ENCODE data around the gene ITPR2.
"Not testable (repeated sequence)": the region's sequence is repeated elsewhere in the genome, so short reads cannot be mapped to it uniquely, and the experiment has no call there.

Gene ITPR2

GRCh38 chr12:26323673-26324072, 509.3 kb downstream of the ITPR2 start:
- no peaks in the 10 kb centered on the region for H3K27me3 ChIP-seq
- no peaks in the 10 kb centered on the region for H3K9me3 ChIP-seq
- DNase-seq, result no peak
- H3K27ac ChIP-seq, result no peak overlapping the region
- no peak overlapping the region for H3K4me3 ChIP-seq
- H3K4me1 ChIP-seq, result peaks cover 0 to 3% (median under 1%) of the 10 kb centered on the region in 4 donors
- TF ChIP-seq CTCF (IDR thresholded peaks at IDR 0.05), result no peak
- intact Hi-C loops (cut with DNase I; ENCODE audit: low total_unique reads), result no loop called here
- H3K36me3 ChIP-seq, result no peaks in the 10 kb centered on the region

GRCh38 chr12:26319511-26319910, 513.5 kb downstream of the ITPR2 start:
- no peaks in the 10 kb centered on the region for H3K9me3 ChIP-seq
- H3K4me3 ChIP-seq, result no peak overlapping the region
- intact Hi-C loops (cut with DNase I; ENCODE audit: low total_unique reads), result no loop called here
- TF ChIP-seq CTCF (IDR thresholded peaks at IDR 0.05), result no peak
- no peak overlapping the region for H3K27ac ChIP-seq
- H3K27me3 ChIP-seq, result no peaks in the 10 kb centered on the region
- H3K36me3 ChIP-seq, result no peaks in the 10 kb centered on the region
- H3K4me1 ChIP-seq, result peaks cover 0 to 7% (median 3%) of the 10 kb centered on the region in 4 donors
- peak; percentile 46 to 77 for DNase-seq

GRCh38 chr12:26318661-26319068, 514.3 kb downstream of the ITPR2 start:
- DNase-seq, result peak in 1 of 2 donors; percentile 38

GRCh38 chr12:26317942-26318575, 514.9 kb downstream of the ITPR2 start:
- no peak for TF ChIP-seq CTCF (IDR thresholded peaks at IDR 0.05)
- Histone ChIP-seq H3K27ac (no peak overlapping the region), H3K9me3 (no peaks in the 10 kb centered on the region), H3K4me3 (no peak overlapping the region), H3K36me3 (no peaks in the 10 kb centered on the region), H3K4me1 (peaks cover 0 to 7% (median 3%) of the 10 kb centered on the region in 4 donors), H3K27me3 (no peaks in the 10 kb centered on the region)
- DNase-seq, result no peak
- intact Hi-C loops (cut with DNase I; ENCODE audit: low total_unique reads), result no loop called here

More at GRCh38 chr12:26318661-26319068, 514.3 kb downstream of the ITPR2 start:
- Histone ChIP-seq H3K4me3 (no peak overlapping the region), H3K36me3 (no peaks in the 10 kb centered on the region), H3K9me3 (no peaks in the 10 kb centered on the region), H3K4me1 (peaks cover 0 to 7% (median 3%) of the 10 kb centered on the region in 4 donors), H3K27me3 (no peaks in the 10 kb centered on the region), H3K27ac (no peak overlapping the region)
- intact Hi-C loops (cut with DNase I; ENCODE audit: low total_unique reads), result no loop called here
- no peak for TF ChIP-seq CTCF (IDR thresholded peaks at IDR 0.05)

- H3K27ac ChIP-seq; intact Hi-C loops (cut with DNase I; ENCODE audit: low total_unique reads); H3K27me3 ChIP-seq; H3K4me3 ChIP-seq; H3K4me1 ChIP-seq; DNase-seq; H3K9me3 ChIP-seq; H3K36me3 ChIP-seq: not testable (repeated sequence)
These were observed 518.9 kb downstream of the ITPR2 start for GRCh38 chr12:26314103-26314502.

- H3K9me3 ChIP-seq; DNase-seq; H3K27me3 ChIP-seq; H3K4me3 ChIP-seq; intact Hi-C loops (cut with DNase I; ENCODE audit: low total_unique reads); H3K36me3 ChIP-seq; H3K4me1 ChIP-seq; H3K27ac ChIP-seq: not testable (repeated sequence)
These were observed 522.5 kb downstream of the ITPR2 start for GRCh38 chr12:26310489-26310888.

GRCh38 chr12:26309634-26310033, 523.4 kb downstream of the ITPR2 start:
- no peaks in the 10 kb centered on the region for H3K27me3 ChIP-seq
- no peak overlapping the region for H3K27ac ChIP-seq
- DNase-seq, result no peak
- intact Hi-C loops (cut with DNase I; ENCODE audit: low total_unique reads), result no loop called here
- no peaks in the 10 kb centered on the region for H3K4me1 ChIP-seq
- H3K36me3 ChIP-seq, result no peaks in the 10 kb centered on the region
- peak in 1 of 2 experiments; percentile 18 for TF ChIP-seq CTCF (IDR thresholded peaks at IDR 0.05)
- H3K4me3 ChIP-seq, result no peak overlapping the region
- H3K9me3 ChIP-seq, result no peaks in the 10 kb centered on the region

Data from tibial artery (tissue), 4 donors.